ENCODE data around the gene SPOCK1.

Gene SPOCK1

GRCh38 chr5:137070521-137070920, 428.6 kb downstream of the SPOCK1 start:
- H3K36me3 ChIP-seq (ENCODE audit: control insufficient read depth in 4 of 4, insufficient read depth in 4 of 4, low read length in 3 of 4), result no peaks in the 10 kb centered on the region
- 92% methylated on average over 2 of the region's 2 CpGs for WGBS (ENCODE audit: insufficient coverage)
- DNase-seq, result no peak
- no peaks in the 10 kb centered on the region for H3K9me3 ChIP-seq (ENCODE audit: control extremely low read depth in 1 of 5, control insufficient read depth in 4 of 5, insufficient read depth in 2 of 5, low read depth in 1 of 5, low read length in 4 of 5)
- no peak overlapping the region for H3K27ac ChIP-seq (ENCODE audit: insufficient read depth in 1 of 2, low read depth in 1 of 2, low read length in 2 of 2, poor library complexity in 1 of 2, severe bottlenecking in 2 of 2)
- H3K4me1 ChIP-seq (ENCODE audit: control extremely low read depth in 1 of 4, control insufficient read depth in 4 of 4, insufficient read depth in 4 of 4, low read length in 3 of 4), result no peaks in the 10 kb centered on the region
- H3K4me3 ChIP-seq (ENCODE audit: control insufficient read depth in 1 of 7, extremely low read depth in 1 of 7, insufficient read depth in 4 of 7, low read depth in 2 of 7, low read length in 6 of 7), result no peak overlapping the region
- POLR2A ChIA-PET, result no interaction called here
- peaks cover 0 to 3% (median 0%) of the 10 kb centered on the region in 5 experiments for H3K27me3 ChIP-seq (replicated peaks in 2 of 5; ENCODE audit: control insufficient read depth in 4 of 5, insufficient read depth in 5 of 5, low read length in 4 of 5)
- CTCF ChIA-PET, result interaction anchor here (1.3 kb wide), 1 partner anchor 8 kb away, joined by 4 read pairs; no protein-coding TSS in a partner anchor

DNA sequence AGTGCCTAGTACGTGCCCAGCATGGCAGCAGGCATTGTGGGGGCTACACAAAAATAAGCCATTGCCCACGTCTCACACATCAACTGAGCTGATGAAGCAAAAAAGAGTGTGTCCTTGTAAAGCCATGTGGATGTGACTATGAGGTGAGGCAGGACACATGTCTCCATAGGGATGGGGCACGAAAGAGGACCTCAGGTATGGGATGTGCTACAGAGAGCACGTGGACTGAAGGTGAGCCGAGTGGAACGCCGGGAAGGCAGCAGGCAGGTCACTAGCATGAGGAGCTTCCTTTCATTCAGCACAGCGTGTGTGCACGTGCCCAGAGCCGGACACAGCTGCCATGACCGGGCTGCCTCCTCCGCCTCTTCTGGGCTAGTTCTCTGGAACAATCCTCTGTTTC, 429.8 kb downstream of the SPOCK1 start:
- H3K27me3 ChIP-seq (replicated peaks in 2 of 5; ENCODE audit: control insufficient read depth in 4 of 5, insufficient read depth in 5 of 5, low read length in 4 of 5), result peaks cover 0 to 3% (median 0%) of the 10 kb centered on the region in 5 experiments
- no peaks in the 10 kb centered on the region for H3K4me1 ChIP-seq (ENCODE audit: control extremely low read depth in 1 of 4, control insufficient read depth in 4 of 4, insufficient read depth in 4 of 4, low read length in 3 of 4)
- no peak for DNase-seq
- H3K36me3 ChIP-seq (ENCODE audit: control insufficient read depth in 4 of 4, insufficient read depth in 4 of 4, low read length in 3 of 4), result no peaks in the 10 kb centered on the region
- no peak overlapping the region for H3K4me3 ChIP-seq (ENCODE audit: control insufficient read depth in 1 of 7, extremely low read depth in 1 of 7, insufficient read depth in 4 of 7, low read depth in 2 of 7, low read length in 6 of 7)
- POLR2A ChIA-PET, result no interaction called here
- no peaks in the 10 kb centered on the region for H3K9me3 ChIP-seq (ENCODE audit: control extremely low read depth in 1 of 5, control insufficient read depth in 4 of 5, insufficient read depth in 2 of 5, low read depth in 1 of 5, low read length in 4 of 5)
- 100% methylated on average over 8 of the region's 12 CpGs for WGBS (ENCODE audit: insufficient coverage)
- no peak overlapping the region for H3K27ac ChIP-seq (ENCODE audit: insufficient read depth in 1 of 2, low read depth in 1 of 2, low read length in 2 of 2, poor library complexity in 1 of 2, severe bottlenecking in 2 of 2)
- CTCF ChIA-PET, result interaction anchor here (1.3 kb wide), 1 partner anchor 9 kb away, joined by 4 read pairs; no protein-coding TSS in a partner anchor

DNA sequence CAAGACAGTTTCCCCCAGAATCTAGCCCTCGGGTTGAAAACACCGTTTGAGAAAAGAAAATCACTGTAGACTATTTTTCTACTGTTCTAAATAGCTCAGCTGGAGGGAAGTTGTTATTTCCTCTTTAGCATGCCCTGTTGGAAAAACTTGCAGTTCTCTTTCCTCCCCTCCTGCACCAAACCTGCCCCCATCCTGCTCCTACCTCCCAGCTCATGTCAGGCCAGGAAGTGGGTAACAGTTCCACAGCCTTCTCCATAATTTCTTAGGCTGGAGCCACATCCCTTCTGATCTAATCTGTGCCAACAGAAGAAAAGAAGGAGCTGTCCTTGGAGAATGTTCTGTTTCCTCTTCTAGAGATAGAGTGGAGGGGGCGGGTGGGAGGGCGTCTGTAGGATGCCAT, 437.7 kb downstream of the SPOCK1 start:
- no CpG with 5 or more reads among the region's 4 CpGs for WGBS (ENCODE audit: insufficient coverage)
- H3K4me1 ChIP-seq (ENCODE audit: control extremely low read depth in 1 of 4, control insufficient read depth in 4 of 4, insufficient read depth in 4 of 4, low read length in 3 of 4), result peaks cover 0 to 4% (median 0%) of the 10 kb centered on the region in 4 experiments
- no peak overlapping the region for H3K4me3 ChIP-seq (ENCODE audit: control insufficient read depth in 1 of 7, extremely low read depth in 1 of 7, insufficient read depth in 4 of 7, low read depth in 2 of 7, low read length in 6 of 7)
- H3K36me3 ChIP-seq (ENCODE audit: control insufficient read depth in 4 of 4, insufficient read depth in 4 of 4, low read length in 3 of 4), result no peaks in the 10 kb centered on the region
- H3K27me3 ChIP-seq (replicated peaks in 2 of 5; ENCODE audit: control insufficient read depth in 4 of 5, insufficient read depth in 5 of 5, low read length in 4 of 5), result no peaks in the 10 kb centered on the region
- POLR2A ChIA-PET, result no interaction called here
- CTCF ChIA-PET, result no interaction called here
- no peak overlapping the region for H3K27ac ChIP-seq (ENCODE audit: insufficient read depth in 1 of 2, low read depth in 1 of 2, low read length in 2 of 2, poor library complexity in 1 of 2, severe bottlenecking in 2 of 2)
- DNase-seq, result no peak
- no peaks in the 10 kb centered on the region for H3K9me3 ChIP-seq (ENCODE audit: control extremely low read depth in 1 of 5, control insufficient read depth in 4 of 5, insufficient read depth in 2 of 5, low read depth in 1 of 5, low read length in 4 of 5)

DNA sequence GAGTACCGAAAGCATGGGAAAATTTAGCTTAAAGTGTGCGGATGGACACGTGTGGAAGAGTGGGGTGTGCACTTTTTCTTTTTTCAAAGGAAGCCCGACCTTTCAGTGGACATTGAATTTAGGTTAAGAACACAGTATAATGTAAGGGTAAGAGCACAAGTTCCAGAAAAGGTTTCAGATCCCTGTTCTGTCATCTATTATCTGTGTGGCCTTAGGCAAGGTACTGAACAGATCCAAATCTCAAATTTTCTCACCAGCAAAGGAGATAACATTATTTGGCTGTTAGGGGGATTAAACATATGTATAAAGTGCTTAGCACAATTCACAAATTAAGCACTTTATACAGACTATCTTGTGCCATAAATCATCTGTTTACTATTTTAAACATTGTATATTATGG, 441.0 kb downstream of the SPOCK1 start:
- no peak overlapping the region for H3K27ac ChIP-seq (ENCODE audit: insufficient read depth in 1 of 2, low read depth in 1 of 2, low read length in 2 of 2, poor library complexity in 1 of 2, severe bottlenecking in 2 of 2)
- DNase-seq, result no peak
- ChIA-PET CTCF (no interaction called here), POLR2A (no interaction called here)
- H3K4me3 ChIP-seq (ENCODE audit: control insufficient read depth in 1 of 7, extremely low read depth in 1 of 7, insufficient read depth in 4 of 7, low read depth in 2 of 7, low read length in 6 of 7), result no peak overlapping the region
- no peaks in the 10 kb centered on the region for H3K27me3 ChIP-seq (replicated peaks in 2 of 5; ENCODE audit: control insufficient read depth in 4 of 5, insufficient read depth in 5 of 5, low read length in 4 of 5)
- WGBS (ENCODE audit: insufficient coverage), result 93% methylated on average over 4 of the region's 4 CpGs
- peaks cover 0 to 1% (median 0%) of the 10 kb centered on the region in 5 experiments for H3K9me3 ChIP-seq (ENCODE audit: control extremely low read depth in 1 of 5, control insufficient read depth in 4 of 5, insufficient read depth in 2 of 5, low read depth in 1 of 5, low read length in 4 of 5)
- no peaks in the 10 kb centered on the region for H3K36me3 ChIP-seq (ENCODE audit: control insufficient read depth in 4 of 4, insufficient read depth in 4 of 4, low read length in 3 of 4)
- peaks cover 0 to 4% (median 0%) of the 10 kb centered on the region in 4 experiments for H3K4me1 ChIP-seq (ENCODE audit: control extremely low read depth in 1 of 4, control insufficient read depth in 4 of 4, insufficient read depth in 4 of 4, low read length in 3 of 4)

DNA sequence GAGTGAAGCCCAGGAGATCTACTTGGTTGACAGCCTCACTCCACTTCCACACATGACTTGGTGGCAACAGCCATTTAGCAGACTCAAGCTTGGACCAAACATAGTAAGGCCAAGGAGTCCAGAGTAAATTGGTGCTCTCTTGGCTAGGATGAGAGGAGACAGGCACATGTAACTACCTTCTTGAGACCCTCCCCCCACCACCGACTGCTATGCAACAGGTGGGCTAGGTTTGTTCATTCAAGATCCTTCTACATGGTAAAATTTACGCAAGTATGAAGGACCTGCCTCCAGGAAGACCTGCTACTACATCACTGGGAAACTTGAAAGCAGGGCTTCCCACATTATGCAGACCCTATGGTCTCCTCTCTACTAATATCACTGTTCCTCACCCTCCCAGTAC, 442.4 kb downstream of the SPOCK1 start:
- H3K27me3 ChIP-seq (replicated peaks in 2 of 5; ENCODE audit: control insufficient read depth in 4 of 5, insufficient read depth in 5 of 5, low read length in 4 of 5), result no peaks in the 10 kb centered on the region
- H3K27ac ChIP-seq (ENCODE audit: insufficient read depth in 1 of 2, low read depth in 1 of 2, low read length in 2 of 2, poor library complexity in 1 of 2, severe bottlenecking in 2 of 2), result no peak overlapping the region
- WGBS (ENCODE audit: insufficient coverage), result 100% methylated on average over 1 of the region's 2 CpGs
- peaks cover 0 to 4% (median 0%) of the 10 kb centered on the region in 4 experiments for H3K4me1 ChIP-seq (ENCODE audit: control extremely low read depth in 1 of 4, control insufficient read depth in 4 of 4, insufficient read depth in 4 of 4, low read length in 3 of 4)
- H3K4me3 ChIP-seq (ENCODE audit: control insufficient read depth in 1 of 7, extremely low read depth in 1 of 7, insufficient read depth in 4 of 7, low read depth in 2 of 7, low read length in 6 of 7), result no peak overlapping the region
- peaks cover 0 to 1% (median 0%) of the 10 kb centered on the region in 5 experiments for H3K9me3 ChIP-seq (ENCODE audit: control extremely low read depth in 1 of 5, control insufficient read depth in 4 of 5, insufficient read depth in 2 of 5, low read depth in 1 of 5, low read length in 4 of 5)
- no peaks in the 10 kb centered on the region for H3K36me3 ChIP-seq (ENCODE audit: control insufficient read depth in 4 of 4, insufficient read depth in 4 of 4, low read length in 3 of 4)
- DNase-seq, result peak in 2 of 3 donors; percentile 4 to 9
- ChIA-PET POLR2A (no interaction called here), CTCF (no interaction called here)

- peaks cover 0 to 2% (median 0%) of the 10 kb centered on the region in 5 experiments for H3K27me3 ChIP-seq (replicated peaks in 2 of 5; ENCODE audit: control insufficient read depth in 4 of 5, insufficient read depth in 5 of 5, low read length in 4 of 5)
- ChIA-PET CTCF (no interaction called here), POLR2A (interaction anchor here (0.6 kb wide), 1 partner anchor 230 kb away, joined by 3 read pairs; no protein-coding TSS in a partner anchor)
- no peak for DNase-seq
- H3K36me3 ChIP-seq (ENCODE audit: control insufficient read depth in 4 of 4, insufficient read depth in 4 of 4, low read length in 3 of 4), result no peaks in the 10 kb centered on the region
- no peak overlapping the region for H3K4me3 ChIP-seq (ENCODE audit: control insufficient read depth in 1 of 7, extremely low read depth in 1 of 7, insufficient read depth in 4 of 7, low read depth in 2 of 7, low read length in 6 of 7)
- no peak overlapping the region for H3K27ac ChIP-seq (ENCODE audit: insufficient read depth in 1 of 2, low read depth in 1 of 2, low read length in 2 of 2, poor library complexity in 1 of 2, severe bottlenecking in 2 of 2)
- H3K9me3 ChIP-seq (ENCODE audit: control extremely low read depth in 1 of 5, control insufficient read depth in 4 of 5, insufficient read depth in 2 of 5, low read depth in 1 of 5, low read length in 4 of 5), result peaks cover 0 to 1% (median 0%) of the 10 kb centered on the region in 5 experiments
- 71% methylated on average over 1 of the region's 2 CpGs for WGBS (ENCODE audit: insufficient coverage)
- H3K4me1 ChIP-seq (ENCODE audit: control extremely low read depth in 1 of 4, control insufficient read depth in 4 of 4, insufficient read depth in 4 of 4, low read length in 3 of 4), result no peaks in the 10 kb centered on the region
Observed at GRCh38 chr5:137055271-137055872, 443.8 kb downstream of the SPOCK1 start.

DNA sequence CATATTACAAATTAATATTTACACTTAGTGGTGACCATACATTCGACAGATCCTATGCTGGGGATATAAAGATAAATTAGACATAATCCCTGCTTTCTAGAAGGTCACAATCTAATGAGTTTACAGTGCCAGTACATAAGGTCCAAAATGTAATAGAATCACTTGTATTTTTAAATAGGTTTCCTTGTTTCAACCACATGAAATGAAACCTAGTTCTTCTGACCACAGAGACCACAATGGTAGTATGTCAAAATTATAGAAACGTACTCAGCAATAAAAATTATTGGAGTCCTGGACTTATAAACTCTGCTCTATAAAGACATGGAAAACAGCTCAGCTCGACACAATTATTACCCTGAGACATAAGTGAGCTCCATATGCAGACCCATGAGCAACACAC, 444.3 kb downstream of the SPOCK1 start:
- WGBS (ENCODE audit: insufficient coverage), result 92% methylated on average over 1 of the region's 3 CpGs

More for the DNA sequence above, 444.3 kb downstream of the SPOCK1 start:
- Histone ChIP-seq H3K27me3 (replicated peaks in 2 of 5; ENCODE audit: control insufficient read depth in 4 of 5, insufficient read depth in 5 of 5, low read length in 4 of 5) (peaks cover 0 to 2% (median 0%) of the 10 kb centered on the region in 5 experiments), H3K4me1 (ENCODE audit: control extremely low read depth in 1 of 4, control insufficient read depth in 4 of 4, insufficient read depth in 4 of 4, low read length in 3 of 4) (no peaks in the 10 kb centered on the region), H3K9me3 (ENCODE audit: control extremely low read depth in 1 of 5, control insufficient read depth in 4 of 5, insufficient read depth in 2 of 5, low read depth in 1 of 5, low read length in 4 of 5) (peaks cover 0 to 1% (median 0%) of the 10 kb centered on the region in 5 experiments), H3K36me3 (ENCODE audit: control insufficient read depth in 4 of 4, insufficient read depth in 4 of 4, low read length in 3 of 4) (no peaks in the 10 kb centered on the region), H3K4me3 (ENCODE audit: control insufficient read depth in 1 of 7, extremely low read depth in 1 of 7, insufficient read depth in 4 of 7, low read depth in 2 of 7, low read length in 6 of 7) (no peak overlapping the region), H3K27ac (ENCODE audit: insufficient read depth in 1 of 2, low read depth in 1 of 2, low read length in 2 of 2, poor library complexity in 1 of 2, severe bottlenecking in 2 of 2) (no peak overlapping the region)
- CTCF ChIA-PET, result no interaction called here
- POLR2A ChIA-PET, result interaction anchor here (0.6 kb wide), 1 partner anchor 231 kb away, joined by 3 read pairs; no protein-coding TSS in a partner anchor
- DNase-seq, result no peak
